SIG-M5 (cell line): ENCODE measurements around the gene MYPOP.

Experiments used
- DNase-seq: peaks from one replicate; lab custom pipeline; 2025; lab: John Stamatoyannopoulos, UW

The MYPOP gene

DNA sequence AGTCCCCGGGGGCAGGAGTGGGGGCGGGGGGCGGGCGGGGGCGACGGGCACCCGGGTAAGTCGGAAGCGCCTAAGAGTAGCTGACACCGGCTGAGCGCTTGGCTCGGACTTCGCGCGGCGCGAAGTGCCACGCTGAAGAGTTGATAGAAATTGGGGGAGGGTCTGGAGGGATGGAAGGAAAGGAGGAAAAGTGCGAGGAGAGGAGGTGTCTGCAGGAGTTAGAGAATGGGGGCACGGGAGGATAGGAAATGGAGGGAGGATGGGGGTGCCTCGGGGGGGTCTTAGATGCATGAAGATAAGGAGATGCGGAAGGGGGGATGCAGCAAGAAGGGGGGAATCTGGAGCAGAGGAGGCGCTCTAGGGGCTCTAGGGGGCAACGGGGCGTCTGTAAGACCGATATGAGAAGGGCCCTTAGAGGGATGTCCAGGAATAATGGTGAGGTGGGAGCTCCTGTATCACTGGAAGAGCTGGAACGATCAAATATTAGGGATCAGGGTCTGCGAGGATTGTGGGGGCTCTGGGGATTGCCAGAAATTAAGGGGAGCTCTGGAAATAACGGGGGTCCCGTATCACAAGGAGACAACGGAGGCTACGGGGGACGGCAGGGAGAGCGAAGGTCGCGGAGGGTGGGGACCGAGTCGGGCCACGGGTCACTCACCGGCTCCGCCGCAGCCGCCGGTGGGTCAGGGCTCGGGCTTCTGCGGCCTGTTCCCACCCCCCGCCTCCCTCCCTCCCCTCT lies at the start of gene MYPOP:
Gene MYPOP (minus strand): TSS at position 702 of the 739 bp plus-strand sequence. CDS start 840 bp downstream, outside the sequence.
- no peak for DNase-seq

GRCh38 chr19:45947926-45948325 lies 45.5 kb upstream of the MYPOP start:
- no peak for DNase-seq

DNA sequence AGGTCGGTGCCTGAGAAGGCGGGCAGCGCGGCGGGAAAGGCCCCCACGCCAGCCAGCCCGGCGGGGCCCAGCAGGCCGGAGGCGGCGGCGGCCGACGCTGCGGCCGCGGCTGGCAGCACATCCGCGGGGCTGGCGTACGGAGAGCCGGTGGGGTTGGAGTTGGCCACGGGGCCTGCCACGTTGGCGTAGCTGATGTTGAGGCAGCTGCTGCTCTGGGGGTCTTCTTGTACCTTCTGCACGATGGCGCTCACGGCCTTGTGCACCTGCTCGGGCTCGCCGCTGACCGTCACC lies 38.0 kb upstream of the MYPOP start:
- no peak for DNase-seq

DNA sequence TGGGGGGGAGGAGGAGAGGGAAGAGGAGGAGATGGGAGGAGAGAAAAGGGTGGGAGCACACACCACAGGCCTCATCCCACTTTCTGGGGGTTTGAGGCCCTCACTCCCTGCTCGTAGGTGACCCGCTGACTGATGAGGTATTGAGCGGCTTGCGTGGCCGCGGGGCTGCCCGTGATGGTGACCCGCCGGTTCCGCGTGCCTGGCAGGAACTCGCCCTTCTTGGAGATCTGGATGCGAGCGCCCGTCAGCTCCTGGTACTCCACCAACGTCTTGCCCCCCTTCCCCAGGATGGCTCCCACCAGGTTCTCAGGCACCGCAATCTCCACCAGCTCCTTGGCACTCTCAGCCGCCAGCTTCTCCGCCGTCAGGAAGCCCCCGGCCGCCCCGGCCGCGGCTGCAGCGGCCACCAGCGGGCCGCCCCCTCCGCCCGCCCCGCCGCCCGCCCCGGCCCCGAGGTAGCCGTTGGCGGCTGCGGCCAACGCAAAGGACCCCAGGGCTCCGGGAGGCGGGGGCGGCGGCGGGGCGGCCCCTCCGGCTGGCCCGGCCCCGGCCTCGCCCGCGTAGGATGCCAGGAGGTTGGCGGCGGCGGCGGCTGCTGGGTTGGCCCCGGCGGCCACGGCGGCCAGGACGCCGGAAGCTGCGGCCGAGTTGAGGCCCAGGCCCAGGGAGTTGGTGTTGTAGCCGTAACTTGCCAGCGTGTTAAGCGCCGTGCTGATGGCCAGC lies 37.5 kb upstream of the MYPOP start:
- no peak for DNase-seq

DNA sequence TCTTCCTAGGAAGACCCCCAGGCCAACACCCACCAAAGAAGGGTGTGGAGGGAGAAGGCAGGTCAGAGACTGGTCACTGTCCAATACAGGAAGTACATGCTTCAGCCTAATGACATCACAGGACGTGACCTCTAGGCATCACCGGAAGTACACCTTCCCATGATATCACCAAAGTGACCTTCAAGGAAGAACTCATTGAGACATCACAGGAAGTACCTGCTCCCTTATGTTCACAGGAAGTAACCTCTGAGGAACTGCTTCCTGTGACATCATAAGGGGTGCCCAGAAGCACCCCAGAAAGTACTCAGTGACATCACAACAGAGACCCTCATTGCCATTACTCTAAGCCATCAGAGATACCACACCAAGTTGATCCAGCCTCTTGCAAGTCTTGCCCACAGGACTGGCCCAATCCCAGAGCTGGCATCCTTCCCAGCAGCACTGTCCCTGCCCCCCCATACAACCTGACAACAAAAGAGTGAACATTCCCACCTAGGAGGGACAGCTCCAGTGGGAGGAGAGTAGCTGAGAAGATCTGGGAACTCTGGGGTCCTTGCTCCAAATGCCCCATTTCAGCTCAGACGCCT lies 36.4 kb upstream of the MYPOP start:
- DNase-seq = no peak

DNA sequence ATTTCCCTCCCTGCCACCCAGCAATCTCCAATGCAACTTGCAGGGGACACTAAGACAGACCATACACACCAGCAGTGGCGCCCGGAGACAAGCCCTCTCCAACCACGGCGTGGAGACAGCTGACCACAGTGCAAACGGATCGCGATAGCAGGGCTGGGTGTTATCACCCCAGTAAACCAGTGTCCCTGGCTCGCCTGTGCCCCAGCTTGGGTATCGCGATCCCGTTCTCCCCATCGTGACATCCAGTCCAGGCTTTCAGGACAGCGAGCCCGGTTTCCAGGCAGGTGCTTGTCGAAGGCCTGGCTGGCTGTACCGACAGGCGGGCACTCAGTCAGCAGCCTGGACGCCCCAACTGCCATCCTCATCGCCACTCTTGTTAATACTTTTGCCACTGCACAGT lies 32.9 kb upstream of the MYPOP start:
- DNase-seq = no peak

GRCh38 chr19:45934551-45935230 lies 32.3 kb upstream of the MYPOP start:
- DNase-seq = no peak

DNA sequence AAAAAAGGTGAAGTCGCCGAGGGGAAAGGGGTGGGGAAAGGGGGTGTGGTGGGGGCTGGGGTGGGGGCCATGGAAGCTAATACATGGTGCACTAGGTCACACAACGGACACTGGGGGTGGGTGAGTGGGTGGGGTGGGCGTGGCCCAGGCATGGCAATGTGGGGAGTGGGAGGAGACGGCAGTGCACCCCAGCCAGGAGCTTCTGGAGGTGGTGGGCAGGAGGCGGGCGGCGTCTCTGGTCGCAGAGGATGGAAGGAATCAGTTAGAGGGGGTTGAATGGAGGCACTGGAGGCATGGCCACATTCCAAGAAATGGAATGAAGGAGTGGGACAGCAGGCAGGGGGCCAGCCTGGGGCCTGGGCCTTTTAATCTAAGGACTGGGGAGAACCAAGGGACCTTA lies 31.3 kb upstream of the MYPOP start:
- no peak for DNase-seq

GRCh38 chr19:45931055-45931454 lies 28.6 kb upstream of the MYPOP start:
- DNase-seq = no peak

DNA sequence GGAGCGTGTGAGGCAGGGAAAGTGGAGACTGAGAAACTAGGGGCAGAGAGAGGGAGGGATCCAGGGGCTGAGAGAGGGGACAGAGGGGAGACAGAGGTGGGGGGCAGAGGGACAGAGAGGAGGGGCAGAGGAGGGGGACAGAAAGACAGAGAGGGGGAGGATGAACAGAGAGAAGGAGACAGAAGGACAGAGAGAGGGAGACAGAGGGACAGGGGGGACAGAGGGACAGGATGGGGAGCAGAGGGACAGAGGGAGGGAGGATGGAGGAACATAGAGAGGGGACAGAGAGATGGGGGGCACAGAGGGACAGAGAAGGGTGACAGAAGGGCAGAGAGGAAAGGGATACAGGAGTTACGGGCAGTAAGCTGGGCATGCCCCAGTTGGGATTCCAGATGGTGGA lies 26.8 kb upstream of the MYPOP start:
- DNase-seq = no peak

DNA sequence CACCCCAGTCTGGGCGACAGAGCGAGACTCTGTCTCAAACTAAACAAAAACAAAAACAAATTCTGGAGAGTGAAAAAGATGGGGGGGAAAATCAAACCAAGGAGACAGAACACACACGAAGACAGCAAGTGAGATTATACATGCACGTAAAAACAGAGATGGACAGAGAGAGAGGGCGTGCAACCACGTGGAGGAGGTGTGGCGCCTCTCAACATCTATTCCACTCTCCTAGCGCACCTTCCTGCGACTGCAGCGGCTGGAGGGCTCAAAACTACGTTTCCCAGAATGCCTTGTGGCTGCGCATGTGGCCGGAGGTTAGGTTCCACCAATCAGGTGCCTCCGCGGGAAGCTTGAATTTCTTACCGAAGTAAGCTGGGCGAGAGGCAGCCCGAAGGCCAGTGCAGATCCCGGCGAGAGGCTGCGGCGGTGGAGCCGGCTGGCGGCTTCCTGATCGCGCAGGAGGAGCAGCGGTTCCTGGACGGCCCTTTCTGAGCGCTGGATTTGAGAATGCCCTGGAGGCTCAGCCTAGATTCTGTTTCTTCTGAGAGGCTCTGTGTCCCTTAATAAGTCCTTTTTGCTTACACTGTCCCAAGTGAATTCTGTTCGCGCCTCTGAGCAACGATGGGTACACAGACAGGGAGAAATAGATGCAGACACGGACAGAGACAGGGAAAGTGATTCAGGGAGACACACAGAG lies 25.3 kb upstream of the MYPOP start:
- no peak for DNase-seq

DNA sequence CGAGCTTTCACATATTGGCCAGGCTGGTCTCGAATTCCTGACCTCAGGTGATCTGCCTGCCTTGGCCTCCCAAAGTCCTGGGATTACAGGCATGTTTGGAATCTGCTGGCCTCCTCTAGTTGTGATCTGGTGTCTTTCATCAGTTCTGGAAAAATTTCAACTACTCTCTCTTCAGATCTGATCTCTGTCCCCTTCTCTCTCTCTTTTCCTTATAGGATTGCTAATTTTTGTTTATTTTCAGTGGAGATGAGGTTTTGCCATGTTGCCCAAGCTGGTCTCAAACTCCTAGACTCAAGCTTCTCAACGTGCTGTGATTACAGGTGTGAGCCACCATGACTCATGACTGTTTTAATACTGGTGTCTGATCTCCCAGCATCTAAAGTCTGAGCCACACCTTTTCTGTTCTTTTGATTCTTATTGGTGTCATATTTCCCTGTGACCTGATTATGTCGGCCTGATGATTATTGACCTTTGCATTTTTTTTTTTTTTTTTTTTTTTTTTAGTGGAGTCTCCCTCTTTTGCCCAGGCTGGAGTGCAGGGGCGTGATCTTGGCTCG lies 22.6 kb upstream of the MYPOP start:
- DNase-seq = no peak

- DNase-seq = no peak
These were observed 19.9 kb upstream of the MYPOP start for GRCh38 chr19:45922281-45922680.

DNA sequence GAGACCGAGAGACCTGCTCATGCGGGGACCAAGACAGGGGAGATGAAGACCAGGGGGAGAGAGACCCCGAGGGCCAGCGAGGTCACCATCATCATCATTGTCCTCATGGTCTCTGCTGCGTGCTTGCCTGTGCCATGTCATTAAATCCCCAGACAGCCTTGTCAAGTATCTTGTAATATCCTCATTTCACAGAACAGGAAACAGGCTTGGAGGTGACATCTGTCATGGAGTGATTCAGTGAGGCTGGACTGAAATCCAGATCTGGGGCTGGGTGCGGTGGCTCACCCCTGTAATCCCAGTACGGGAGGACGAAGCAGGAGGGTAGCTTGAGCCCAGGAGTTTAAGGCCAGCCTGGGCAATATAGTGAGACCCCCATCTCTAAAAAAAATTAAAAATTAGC lies 18.0 kb upstream of the MYPOP start:
- no peak for DNase-seq

DNA sequence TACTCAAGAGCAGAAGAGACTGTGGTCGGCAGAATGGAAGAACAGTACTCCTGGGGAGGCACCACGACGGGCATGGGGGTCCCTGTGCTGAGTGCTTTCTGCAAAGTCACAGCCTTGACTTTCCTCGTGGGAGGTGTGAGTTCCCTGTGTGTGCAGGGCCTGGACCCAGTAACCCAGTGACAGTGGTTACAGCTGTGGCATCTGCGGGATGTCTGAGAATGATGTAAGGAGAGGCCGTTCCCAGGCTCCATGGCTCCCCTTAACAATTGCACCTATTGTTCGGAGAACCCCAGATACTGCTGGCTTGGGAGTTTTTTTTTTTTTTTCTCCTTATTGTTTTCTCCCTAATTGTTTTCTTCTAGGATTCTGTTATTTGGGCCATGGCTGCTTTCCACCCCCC lies 17.3 kb upstream of the MYPOP start:
- DNase-seq = no peak

DNA sequence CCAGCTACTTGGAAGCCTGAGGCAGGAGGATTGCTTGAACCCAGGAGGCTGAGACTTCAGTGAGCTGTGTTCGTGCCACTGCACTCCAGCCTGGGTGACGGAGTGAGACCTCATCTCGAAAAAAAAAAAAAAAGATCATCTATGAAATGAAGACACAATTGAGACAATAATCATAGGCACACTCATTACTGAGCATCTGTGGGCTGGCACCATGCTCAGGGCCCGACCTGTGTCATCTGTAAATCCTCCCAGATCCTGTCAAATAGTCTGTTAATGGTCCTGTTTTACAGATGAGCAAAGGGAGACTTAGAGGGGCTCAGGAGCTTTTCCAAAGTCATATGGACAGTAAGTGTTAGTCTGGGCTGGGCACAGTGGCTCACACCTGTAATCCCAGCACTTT lies 16.3 kb upstream of the MYPOP start:
- DNase-seq = no peak

GRCh38 chr19:45917421-45918091 lies 15.1 kb upstream of the MYPOP start:
- DNase-seq = no peak

GRCh38 chr19:45913874-45914830 lies 11.7 kb upstream of the MYPOP start, which contains the start of gene NANOS2:
Gene NANOS2, minus strand, starts transcription at chr19:45914778. Its CDS starts 85 bp downstream, at chr19:45914693.
- no peak for DNase-seq

DNA sequence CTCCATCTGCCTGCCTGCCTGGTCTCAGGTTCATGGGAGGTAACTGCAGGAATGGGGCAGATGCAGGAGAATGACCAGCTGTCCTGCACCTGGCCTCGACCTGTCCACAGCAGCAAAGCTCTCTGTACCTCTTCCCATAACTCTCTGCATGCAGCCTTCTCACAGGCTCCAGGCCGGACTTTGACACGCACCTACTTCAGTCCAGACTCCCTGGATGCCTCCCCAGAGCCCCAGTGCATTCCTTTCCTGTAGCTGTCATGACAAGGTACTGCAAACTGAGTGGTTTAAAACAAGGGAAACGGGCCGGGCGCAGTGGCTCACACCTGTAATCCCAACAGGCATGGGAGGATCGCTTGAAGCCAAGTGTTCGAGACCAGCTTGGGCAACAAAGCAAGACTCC lies 8.9 kb upstream of the MYPOP start:
- no peak for DNase-seq

- DNase-seq = no peak
These were observed 6.5 kb upstream of the MYPOP start for GRCh38 chr19:45908956-45909355.
